ENCODE data around the gene BSN.
"Not testable (repeated sequence)": the region's sequence is repeated elsewhere in the genome, so short reads cannot be mapped to it uniquely, and the experiment has no call there.

BSN gene

DNA sequence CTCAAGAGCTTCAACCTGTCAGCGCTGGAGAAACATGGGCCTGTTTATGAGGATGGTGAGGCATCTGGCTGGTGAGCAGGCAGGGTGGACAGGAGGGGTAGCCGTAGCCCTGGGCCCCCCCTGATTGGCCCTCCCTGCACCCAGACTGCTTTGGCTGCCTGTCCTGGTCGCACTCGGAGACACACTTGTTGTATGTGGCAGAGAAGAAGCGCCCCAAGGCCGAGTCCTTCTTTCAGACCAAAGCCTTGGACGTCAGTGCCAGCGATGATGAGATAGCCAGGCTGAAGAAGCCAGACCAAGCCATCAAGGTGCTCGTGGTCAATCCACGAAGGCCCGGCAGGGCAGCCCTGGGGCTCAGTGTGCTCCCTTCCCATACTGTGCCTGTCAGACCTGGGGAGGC, 121.6 kb downstream of the BSN start:
- no peak for DNase-seq (ENCODE audit: low spot score)

- DNase-seq (ENCODE audit: low spot score) = no peak
These were observed 126.4 kb downstream of the BSN start for GRCh38 chr3:49680493-49681231.

GRCh38 chr3:49681232-49681522, 126.9 kb downstream of the BSN start:
- DNase-seq (ENCODE audit: low spot score) = no peak

DNA sequence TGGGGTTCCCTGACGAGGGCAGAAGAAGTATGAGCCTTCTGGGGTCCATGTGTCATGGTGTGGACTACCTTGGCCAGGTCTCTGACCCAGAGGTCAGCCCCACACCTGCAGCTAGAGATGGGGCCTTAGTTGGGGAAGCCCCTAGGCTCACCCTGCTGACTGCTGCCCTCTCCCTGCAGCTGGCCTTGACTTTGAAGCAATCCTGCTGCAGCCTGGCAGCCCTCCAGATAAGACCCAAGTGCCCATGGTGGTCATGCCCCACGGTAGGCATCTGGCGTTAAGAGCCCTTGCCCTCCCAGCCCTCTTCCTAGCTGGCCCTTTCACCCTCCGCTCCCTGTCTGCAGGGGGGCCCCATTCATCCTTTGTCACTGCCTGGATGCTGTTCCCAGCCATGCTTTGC, 127.3 kb downstream of the BSN start:
- DNase-seq (ENCODE audit: low spot score) = no peak

DNA sequence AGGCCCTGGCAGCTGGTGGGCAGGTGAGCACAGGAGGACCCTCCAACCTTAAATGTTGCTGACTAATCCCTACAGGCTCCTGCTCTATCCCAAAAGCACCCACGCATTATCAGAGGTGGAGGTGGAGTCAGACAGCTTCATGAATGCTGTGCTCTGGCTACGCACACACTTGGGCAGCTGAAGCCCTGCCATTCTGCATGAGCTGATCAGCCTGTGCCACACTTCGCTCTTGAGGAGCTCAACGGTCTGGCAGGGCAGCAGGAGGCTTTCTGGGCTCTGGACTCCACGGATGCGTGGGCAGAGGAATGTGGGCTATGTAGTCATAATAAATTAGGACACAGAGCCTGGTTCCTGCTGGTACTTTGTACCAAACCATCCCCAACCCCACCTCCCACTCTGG, 128.9 kb downstream of the BSN start:
- no peak for DNase-seq (ENCODE audit: low spot score)

- not testable (repeated sequence) for DNase-seq (ENCODE audit: low spot score)
These were observed 130.2 kb downstream of the BSN start for GRCh38 chr3:49684453-49684852.

GRCh38 chr3:49685103-49685502, 130.8 kb downstream of the BSN start:
- DNase-seq (ENCODE audit: low spot score) = not testable (repeated sequence)

GRCh38 chr3:49685846-49686245, 131.6 kb downstream of the BSN start:
- not testable (repeated sequence) for DNase-seq (ENCODE audit: low spot score)

DNA sequence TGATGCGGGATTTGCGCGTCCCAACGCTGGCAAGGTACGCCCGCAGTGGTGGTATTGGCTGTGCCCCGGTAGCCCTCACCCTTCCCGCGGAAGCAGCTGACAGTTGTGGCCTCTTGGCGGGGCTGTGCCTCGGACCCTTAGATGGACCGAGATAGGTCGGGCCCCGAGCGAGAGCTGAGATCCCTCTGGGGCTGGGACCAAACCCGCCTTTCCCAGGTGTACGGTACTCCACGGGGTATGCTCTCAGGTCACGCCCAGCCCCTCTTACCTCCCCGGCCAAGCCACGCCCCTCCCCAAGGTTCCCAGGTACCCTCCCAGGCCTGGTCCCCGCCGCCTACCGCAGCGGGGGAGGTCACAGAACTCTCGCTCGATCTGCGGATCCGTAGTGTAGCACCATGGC, 132.1 kb downstream of the BSN start:
- peak; percentile 12 for DNase-seq (ENCODE audit: low spot score)

GRCh38 chr3:49686769-49687423, 132.6 kb downstream of the BSN start:
- peak; percentile 20 for DNase-seq (ENCODE audit: low spot score)

DNA sequence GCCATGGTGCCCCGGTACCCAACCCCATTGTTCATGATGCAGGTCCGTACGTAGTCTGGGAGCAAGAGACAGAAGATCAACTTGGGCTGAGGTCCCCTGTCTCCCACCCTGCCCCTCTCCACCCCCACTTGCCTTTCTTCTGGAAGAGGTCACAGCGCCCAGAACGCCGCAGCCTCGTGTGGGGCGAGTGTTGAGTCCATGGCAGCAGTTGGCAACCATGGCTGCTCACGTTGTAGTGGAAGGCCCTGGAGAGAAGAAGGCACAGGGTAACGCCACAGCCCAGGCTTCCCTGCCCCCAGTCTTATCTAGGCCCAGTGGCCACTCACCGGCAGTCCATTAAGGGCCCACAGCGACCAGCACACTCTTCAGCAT, 133.1 kb downstream of the BSN start:
- not testable (repeated sequence) for DNase-seq (ENCODE audit: low spot score)

- DNase-seq (ENCODE audit: low spot score) = not testable (repeated sequence)
These were observed 134.2 kb downstream of the BSN start for GRCh38 chr3:49688338-49689045.

GRCh38 chr3:49689046-49689907, 135.0 kb downstream of the BSN start, which contains the start of the genes MST1 and RNF123:
Gene MST1, minus strand, starts transcription at chr3:49689474. Its CDS starts 783 bp downstream, at chr3:49688691.
Gene RNF123, plus strand, starts transcription at chr3:49689557. Its CDS starts 1,609 bp downstream, at chr3:49691166.
- DNase-seq (ENCODE audit: low spot score) = peak; percentile 93

DNA sequence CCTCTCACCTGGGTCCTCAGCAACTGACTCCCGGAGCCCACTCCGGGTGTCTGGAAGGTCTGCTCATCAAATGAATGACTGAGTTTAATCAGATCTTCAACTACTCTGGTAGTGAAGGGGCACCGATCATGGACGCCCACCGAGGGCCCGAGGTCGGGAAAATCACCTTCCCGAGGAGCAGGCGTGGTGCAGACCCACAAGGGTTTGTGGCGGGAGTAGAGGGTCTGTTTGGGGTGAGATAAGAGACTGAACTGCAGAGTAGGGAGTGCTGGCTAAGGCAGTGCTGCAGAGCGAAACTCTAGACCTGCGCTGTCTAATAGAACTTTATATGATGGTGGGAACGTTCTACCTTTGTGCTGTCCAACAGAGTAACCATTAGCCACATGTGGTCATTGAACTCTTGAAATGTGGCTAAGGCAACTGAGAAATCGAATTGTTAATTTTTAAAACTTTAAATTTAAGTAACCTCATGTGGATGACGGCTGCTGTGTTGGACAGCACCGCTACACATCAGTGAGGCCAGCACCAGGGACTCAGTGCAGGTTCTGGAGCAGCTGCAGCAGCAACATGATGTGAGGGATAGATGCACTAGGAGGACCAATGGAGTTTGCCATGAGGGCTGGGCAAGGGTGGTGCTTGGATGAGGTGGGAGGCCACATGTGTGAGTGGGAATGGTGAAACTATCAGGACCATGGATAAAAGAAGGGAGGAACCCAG, 135.8 kb downstream of the BSN start:
- not testable (repeated sequence) for DNase-seq (ENCODE audit: low spot score)

DNA sequence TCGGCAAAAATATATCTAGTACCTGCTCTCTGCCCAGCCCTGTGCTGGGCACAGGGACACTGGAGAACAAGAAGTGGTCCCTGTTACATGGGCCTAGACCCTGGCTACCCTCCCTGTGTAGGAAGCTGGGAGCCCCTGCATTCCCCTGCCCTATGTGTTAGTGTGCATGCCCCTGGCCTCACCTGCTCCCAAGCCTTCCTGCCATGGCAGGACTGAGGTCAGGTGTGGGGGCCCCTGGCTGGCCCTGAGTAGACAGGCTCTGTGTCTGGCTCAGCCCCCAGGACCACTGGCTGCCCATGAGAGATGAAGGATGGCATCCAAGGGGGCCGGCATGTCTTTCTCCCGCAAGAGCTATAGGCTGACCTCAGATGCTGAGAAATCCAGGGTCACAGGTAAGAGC, 136.6 kb downstream of the BSN start:
- not testable (repeated sequence) for DNase-seq (ENCODE audit: low spot score)

GRCh38 chr3:49691481-49691880, 137.2 kb downstream of the BSN start:
- not testable (repeated sequence) for DNase-seq (ENCODE audit: low spot score)

DNA sequence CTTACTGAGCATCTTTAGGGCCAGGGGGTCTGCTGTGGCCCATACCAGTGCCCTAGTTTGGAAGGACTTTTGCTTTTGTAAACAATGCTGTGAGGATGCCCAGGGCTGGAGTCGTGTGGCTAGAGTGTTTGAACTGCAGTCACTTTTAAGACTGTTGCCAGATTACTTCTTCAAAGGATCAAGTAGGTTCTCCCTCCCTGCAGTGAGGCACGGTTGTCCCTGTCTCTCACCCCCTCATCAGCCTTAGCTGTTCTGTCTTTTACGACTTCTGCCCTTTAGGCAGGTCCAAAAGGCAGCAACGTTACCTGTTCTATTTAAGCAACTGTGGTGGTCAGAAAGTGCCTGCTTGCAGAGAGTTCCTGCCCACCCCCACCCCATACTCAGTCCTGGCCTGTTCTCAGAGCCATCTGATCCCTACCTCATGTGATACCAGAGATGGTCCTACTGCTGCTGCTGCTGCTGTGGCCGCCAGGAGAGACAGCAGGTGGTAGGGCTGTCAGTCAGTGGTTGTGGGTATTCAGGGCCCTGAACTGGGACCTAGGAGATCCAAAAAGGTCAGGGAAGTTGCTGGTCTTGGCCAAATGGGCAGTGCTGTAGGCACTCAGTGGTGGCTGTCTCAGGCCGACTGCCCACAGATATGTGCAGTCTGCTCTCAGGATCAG, 140.3 kb downstream of the BSN start:
- DNase-seq (ENCODE audit: low spot score) = not testable (repeated sequence)

DNA sequence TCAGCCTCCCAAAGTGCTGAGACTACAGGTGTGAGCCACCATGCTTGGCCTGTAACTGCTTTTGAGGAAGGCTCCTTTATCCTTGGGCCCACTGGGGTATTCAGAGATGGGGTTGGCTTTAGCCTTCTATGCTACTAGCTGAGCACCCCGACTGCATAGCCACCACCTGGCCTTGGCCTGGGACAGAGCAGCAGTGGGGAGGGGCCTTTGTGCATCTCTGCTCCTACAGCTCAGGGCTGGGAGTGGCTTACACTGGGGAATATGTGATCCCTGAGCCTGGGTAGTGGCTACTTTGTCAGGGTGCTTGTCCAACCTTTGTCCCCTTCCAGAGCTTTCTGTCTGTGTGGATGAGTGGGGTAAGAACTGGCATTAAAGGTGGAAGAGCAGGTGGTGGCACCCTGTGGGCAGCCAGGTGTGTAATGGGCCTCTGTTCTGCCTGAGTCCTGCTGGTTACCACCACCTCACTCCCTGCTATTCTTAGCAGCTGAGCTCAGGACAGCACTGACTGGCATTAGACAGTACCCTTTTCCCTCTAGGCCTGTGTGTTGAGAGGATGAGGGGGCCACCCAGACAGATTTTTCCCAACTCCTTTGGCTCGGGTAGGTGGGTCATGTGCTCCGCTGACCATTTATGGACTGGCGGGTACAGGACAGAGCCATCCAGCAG, 141.2 kb downstream of the BSN start:
- DNase-seq (ENCODE audit: low spot score) = not testable (repeated sequence)

GRCh38 chr3:49699281-49699979, 145.2 kb downstream of the BSN start:
- DNase-seq (ENCODE audit: low spot score) = no peak

- DNase-seq (ENCODE audit: low spot score) = no peak
These were observed 145.7 kb downstream of the BSN start for GRCh38 chr3:49700014-49700413.
